Keratinocyte (primary cell): ENCODE data around the gene GPR15LG.

ENCODE experiments used
- CTCF ChIP-seq, 3 experiments: IDR thresholded peaks in 1 of 3; conservative IDR thresholded peaks in 1 of 3; optimal IDR thresholded peaks in 1 of 3; 2 replicates in 2 of 3; 3 replicates in 1 of 3; pipeline versions ENCODE3 to v1.5.1; 2011; ENCODE audit warnings: low read length in 3 of 3, mild to moderate bottlenecking in 3 of 3, moderate library complexity in 2 of 3, control low read depth in 1 of 3, inconsistent platforms in 1 of 3; ENCODE audit not compliant: insufficient read depth in 2 of 3; ENCODE audit errors: extremely low read depth in 1 of 3
- EZH2 ChIP-seq: IDR thresholded peaks from one replicate; pipeline ENCODE4 v1.6.1; 2012; ENCODE audit warnings: inconsistent platforms, mild to moderate bottlenecking, low read length, moderate library complexity

GRCh38 chr10:84158550-84158949, 15.1 kb upstream of the GPR15LG start:
- TF ChIP-seq CTCF (optimal IDR thresholded peaks at IDR 0.05 in 1 of 3, IDR thresholded peaks at IDR 0.05 in 1 of 3, conservative IDR thresholded peaks at IDR 0.05 in 1 of 3; ENCODE audit: extremely low read depth in 1 of 3, insufficient read depth in 2 of 3, low read length in 3 of 3) (no peak), EZH2 (no peak)
